ENCODE measurements around the gene MRPL18. TPM values are rescaled to one million over a fixed set of nuclear protein-coding genes. Genes with fewer than 3 reads are reported as not detected.

MRPL18 gene
- total and polyA plus RNA-seq, 9 of the 15 experiments (the other 6 are each of a cell fraction or from before 2014, with no cell fraction given): 149 to 456 (median 196) TPM

DNA sequence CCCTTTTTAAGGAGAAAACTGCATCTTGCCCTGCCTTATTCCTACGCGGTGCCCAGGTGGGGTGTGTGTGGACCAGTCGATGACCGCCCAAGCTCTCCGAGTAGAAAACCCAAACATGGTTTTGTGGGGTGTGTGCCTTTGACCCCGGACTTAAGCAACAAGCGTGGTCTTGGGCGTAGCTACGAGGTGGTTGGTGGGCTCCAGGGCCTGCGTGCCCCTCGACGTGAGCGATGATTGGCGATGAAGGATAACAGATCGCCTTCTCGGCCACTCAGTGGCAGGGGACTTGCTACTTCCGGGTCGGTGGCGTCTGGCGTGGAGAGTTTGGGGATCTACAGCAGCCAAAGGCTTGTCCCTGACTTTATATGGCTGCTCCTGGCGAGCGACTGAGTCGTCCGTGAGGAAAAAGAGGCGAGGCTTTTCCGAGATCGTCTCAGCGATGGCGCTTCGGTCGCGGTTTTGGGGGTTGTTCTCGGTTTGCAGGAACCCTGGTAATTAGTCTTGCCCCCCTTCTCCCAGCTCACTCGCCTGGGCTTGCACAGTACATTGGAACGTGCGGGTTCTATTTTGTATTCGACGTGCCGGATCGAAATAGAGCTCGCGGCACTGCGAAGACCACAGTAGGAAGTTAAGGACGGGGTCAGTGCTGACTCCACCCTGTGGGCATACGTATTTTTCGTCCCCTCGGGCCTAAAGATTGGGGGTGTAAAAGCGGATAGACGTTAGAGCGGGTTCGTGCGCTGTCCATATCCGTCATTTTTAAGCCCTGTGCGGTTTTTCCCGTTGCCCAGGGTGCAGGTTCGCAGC lies at the start of gene MRPL18 (continued):
- TF ChIP-seq, protein P1, sequence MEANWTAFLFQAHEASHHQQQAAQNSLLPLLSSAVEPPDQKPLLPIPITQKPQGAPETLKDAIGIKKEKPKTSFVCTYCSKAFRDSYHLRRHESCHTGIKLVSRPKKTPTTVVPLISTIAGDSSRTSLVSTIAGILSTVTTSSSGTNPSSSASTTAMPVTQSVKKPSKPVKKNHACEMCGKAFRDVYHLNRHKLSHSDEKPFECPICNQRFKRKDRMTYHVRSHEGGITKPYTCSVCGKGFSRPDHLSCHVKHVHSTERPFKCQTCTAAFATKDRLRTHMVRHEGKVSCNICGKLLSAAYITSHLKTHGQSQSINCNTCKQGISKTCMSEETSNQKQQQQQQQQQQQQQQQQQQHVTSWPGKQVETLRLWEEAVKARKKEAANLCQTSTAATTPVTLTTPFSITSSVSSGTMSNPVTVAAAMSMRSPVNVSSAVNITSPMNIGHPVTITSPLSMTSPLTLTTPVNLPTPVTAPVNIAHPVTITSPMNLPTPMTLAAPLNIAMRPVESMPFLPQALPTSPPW (CRISPR knock-in tag; IDR thresholded peaks at IDR 0.05): peak; percentile 67
- TF ChIP-seq SMAD4 (CRISPR knock-in tag; conservative IDR thresholded peaks at IDR 0.05) (0 out of 2 replicates have a peak, but pooled peaks have one; percentile 17), REST (IDR thresholded peaks at IDR 0.05; ENCODE audit: borderline replicate concordance) (no peak), REST (CRISPR knock-in tag; IDR thresholded peaks at IDR 0.05; ENCODE audit: low read depth) (peak; percentile 56; the same call in 1 of the 2 replicates), SMAD1 (IDR thresholded peaks at IDR 0.05; ENCODE audit: low read depth, low read length, partially characterized antibody) (peak; percentile 81), CREB3 (tag; conservative IDR thresholded peaks at IDR 0.05; ENCODE audit: low read depth) (no peak), ZSCAN29 (IDR thresholded peaks at IDR 0.05) (no peak), NFRKB (IDR thresholded peaks at IDR 0.05; ENCODE audit: low read depth) (peak; percentile 74), FOXK2 (conservative IDR thresholded peaks at IDR 0.05 in 1 of 2, IDR thresholded peaks at IDR 0.05 in 1 of 2; ENCODE audit: low read depth in 2 of 2) (peak; percentile 96 to 98), DACH1 (IDR thresholded peaks at IDR 0.05; ENCODE audit: partially characterized antibody) (no peak), TFE3 (CRISPR knock-in tag; IDR thresholded peaks at IDR 0.05) (no peak), TEAD1 (CRISPR knock-in tag; IDR thresholded peaks at IDR 0.05) (no peak; a peak in 1 of 4 replicates), ZEB2 (IDR thresholded peaks at IDR 0.05) (no peak), EGR1 (conservative IDR thresholded peaks at IDR 0.05) (peak; percentile 70), GATAD2B (IDR thresholded peaks at IDR 0.05; ENCODE audit: borderline replicate concordance) (no peak), ZC3H11A (IDR thresholded peaks at IDR 0.05; ENCODE audit: low read depth, low read length) (0 out of 2 replicates have a peak, but pooled peaks have one; percentile 67)

Data from K562 (cell line).